HUDEP-2 (cell line): ENCODE results near the gene RNF14.

Experiments
- DNase-seq, 76 experiments: peaks; one replicate each; lab custom pipeline; 2025; ENCODE audit not compliant: unreplicated experiment in 76 of 76; lab: John Stamatoyannopoulos, UW

RNF14 gene

GRCh38 chr5:141947316-141947715 is 21.6 kb upstream of the RNF14 start:
- no peak for DNase-seq

- no peak for DNase-seq
Observed at GRCh38 chr5:141948812-141949211, 20.1 kb upstream of the RNF14 start.

- no peak for DNase-seq
Observed at GRCh38 chr5:141949511-141949910, 19.4 kb upstream of the RNF14 start.

GRCh38 chr5:141950207-141951005 is 18.5 kb upstream of the RNF14 start:
- DNase-seq, result no peak

- DNase-seq, result peak in 1 of 76 experiments; percentile 3
Observed at GRCh38 chr5:141951332-141951781, 17.5 kb upstream of the RNF14 start.

GRCh38 chr5:141952020-141952419 is 16.9 kb upstream of the RNF14 start:
- DNase-seq, result no peak

GRCh38 chr5:141954194-141954593 is 14.7 kb upstream of the RNF14 start:
- DNase-seq, result no peak

GRCh38 chr5:141957367-141957996 is 11.4 kb upstream of the RNF14 start:
- no peak for DNase-seq

GRCh38 chr5:141958113-141958512 is 10.8 kb upstream of the RNF14 start, which contains the start of gene PCDH12:
TSS of gene PCDH12 (minus strand) at chr5:141958202. CDS start at chr5:141957851, 351 bp downstream.
- DNase-seq, result no peak

DNA sequence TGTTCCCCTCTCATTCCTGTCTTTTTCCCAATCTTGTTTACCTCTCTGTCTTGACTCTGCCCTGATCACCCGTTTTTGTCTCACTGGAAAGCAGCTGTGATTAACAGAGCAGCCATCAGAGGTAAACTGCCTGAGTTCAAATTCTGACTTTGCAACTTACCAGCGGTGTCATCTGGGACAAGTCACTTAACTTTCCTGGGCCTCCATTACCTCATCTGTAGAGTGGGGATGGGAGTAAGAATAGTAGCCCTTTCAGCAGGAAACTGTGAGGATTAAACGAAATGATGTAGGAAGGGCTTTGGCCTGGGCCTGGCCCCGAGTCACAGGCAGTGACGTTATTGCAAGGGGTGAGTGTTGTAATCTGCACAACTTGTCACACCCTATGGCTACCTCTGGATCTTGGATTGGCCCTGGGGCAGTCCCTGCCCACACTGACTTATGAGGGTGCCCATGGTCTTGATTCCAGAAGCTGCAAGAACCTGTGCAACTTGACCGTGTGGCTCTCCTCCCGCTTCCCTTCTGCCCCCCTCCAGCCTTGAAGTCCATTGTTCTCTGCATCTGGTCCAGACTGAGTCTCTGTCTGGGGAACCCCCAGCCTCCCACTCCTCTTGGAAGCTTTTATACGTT is 10.2 kb upstream of the RNF14 start:
- no peak for DNase-seq

GRCh38 chr5:141960018-141960417 is 8.9 kb upstream of the RNF14 start:
- DNase-seq, result no peak

DNA sequence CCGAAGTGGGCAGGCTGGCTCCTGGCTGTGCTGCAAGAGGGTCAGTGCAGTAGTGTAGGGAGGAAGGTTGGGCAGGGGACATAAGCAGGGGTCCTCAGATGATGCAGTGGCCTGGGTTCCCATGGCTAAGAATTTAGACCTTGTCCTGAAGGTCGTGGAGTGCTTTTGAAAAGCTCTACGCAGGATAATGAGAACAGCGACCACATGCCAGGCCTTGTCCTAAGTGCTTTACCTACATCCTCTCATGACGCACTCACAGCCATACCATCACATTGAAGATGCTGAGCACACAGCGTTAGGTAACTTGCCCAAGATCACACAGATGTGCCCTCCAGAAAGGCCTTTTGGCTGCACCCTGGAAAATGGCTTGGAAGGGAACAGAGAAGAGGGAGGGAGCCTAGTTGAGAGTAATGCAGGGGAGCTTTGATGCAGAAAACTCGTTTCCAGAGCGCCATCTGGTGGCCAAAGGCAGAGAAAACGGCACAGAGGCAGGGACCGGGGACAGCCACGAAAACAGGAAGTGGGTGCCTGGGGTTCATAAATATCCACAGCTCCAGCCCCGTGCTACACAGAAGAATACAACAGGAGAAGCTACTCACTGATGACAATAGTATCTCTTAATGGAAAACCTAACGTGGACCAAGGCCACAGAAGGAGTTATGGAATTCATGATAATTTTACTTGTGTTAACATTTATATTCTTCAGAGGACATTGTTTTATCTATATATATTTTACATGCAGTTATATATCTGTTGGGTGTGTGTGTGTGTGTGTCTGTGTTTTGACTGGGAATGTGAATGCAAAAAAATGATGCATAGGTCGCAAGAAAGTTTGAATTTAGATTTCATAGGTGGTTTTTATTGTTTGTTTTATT is 8.2 kb upstream of the RNF14 start:
- peak in 75 of 76 experiments; percentile 10 to 90 (median 78) for DNase-seq

- no peak for DNase-seq
Observed at GRCh38 chr5:141961466-141961865, 7.4 kb upstream of the RNF14 start.

GRCh38 chr5:141963701-141964100 is 5.2 kb upstream of the RNF14 start:
- no peak for DNase-seq

DNA sequence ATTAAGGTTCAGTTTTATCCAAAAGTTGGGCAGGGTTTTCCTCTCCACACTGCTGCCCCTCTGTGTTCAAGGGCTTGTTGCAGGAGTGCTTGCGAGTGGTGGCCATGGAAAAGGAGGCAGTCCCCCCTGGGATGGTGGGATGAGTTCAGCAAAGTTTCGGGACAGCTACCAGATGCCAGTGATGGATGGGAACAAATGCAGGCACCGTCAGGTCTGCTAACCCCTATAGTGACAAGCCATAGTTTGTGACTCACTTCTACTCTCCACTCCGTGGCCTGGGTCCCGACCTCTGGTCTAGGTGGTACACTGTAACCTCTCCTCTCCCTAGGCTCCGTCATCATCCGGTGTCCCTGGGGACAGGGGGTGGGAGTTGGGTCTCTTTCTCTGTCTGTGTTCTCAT is 3.8 kb upstream of the RNF14 start:
- no peak for DNase-seq

GRCh38 chr5:141966275-141966962 is 2.5 kb upstream of the RNF14 start:
- no peak for DNase-seq

- no peak for DNase-seq
Observed at GRCh38 chr5:141966963-141967333, 2.0 kb upstream of the RNF14 start.

GRCh38 chr5:141969783-141970771 is 1.2 kb downstream of the RNF14 start:
- peak in 69 of 76 experiments; percentile 10 to 89 (median 61) for DNase-seq
